ENCODE data around the gene SPC24. TPM values are rescaled to one million over a fixed set of nuclear protein-coding genes. Genes with fewer than 3 reads are reported as not detected.

SPC24 gene
- total and polyA plus RNA-seq, 2 donors (not counting 3 experiments of a cell fraction or from before 2014, with no cell fraction given): 19.8 to 70.0 TPM

DNA sequence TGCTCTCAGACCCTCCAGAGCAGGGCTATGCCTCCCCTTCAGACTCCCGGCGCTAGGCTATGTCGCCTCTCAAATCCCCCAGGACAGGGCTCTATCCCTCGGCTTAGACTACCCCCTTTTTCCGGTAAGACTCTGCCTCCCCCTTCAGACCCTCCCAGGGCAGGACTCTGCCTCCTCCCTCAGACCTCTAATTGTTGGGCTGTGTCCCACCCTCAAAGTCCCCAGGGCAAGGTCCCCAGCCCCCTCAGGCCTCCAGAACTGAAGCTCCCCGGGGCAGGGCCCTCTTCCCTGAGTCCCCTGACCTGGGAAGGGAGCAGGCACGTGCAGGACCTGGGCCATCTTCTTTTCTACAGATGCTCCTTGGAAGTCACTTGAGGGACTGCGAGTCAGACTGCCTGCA, 38.6 kb upstream of the SPC24 start:
- no peak overlapping the region for H3K27ac ChIP-seq (ENCODE audit: insufficient read depth, low read depth, low read length)
- no peak overlapping the region for H3K9ac ChIP-seq (replicated peaks; ENCODE audit: extremely low read depth, insufficient read depth, low read length)
- H2AFZ ChIP-seq (ENCODE audit: low read depth, low read length): no peak overlapping the region
- no peaks in the 10 kb centered on the region for H4K20me1 ChIP-seq (replicated peaks; ENCODE audit: control insufficient read depth, extremely low read depth, insufficient read depth, low read length)
- H3K4me2 ChIP-seq (ENCODE audit: insufficient read depth, low read length): no peak overlapping the region
- H3K27me3 ChIP-seq (ENCODE audit: control insufficient read depth in 2 of 2, insufficient read depth in 2 of 2, low read length in 2 of 2): no peaks in the 10 kb centered on the region
- H3K4me3 ChIP-seq (replicated peaks in 1 of 3; ENCODE audit: insufficient read depth in 1 of 3, low read depth in 1 of 3, low read length in 3 of 3): no peak overlapping the region
- no peaks in the 10 kb centered on the region for H3K9me1 ChIP-seq (replicated peaks; ENCODE audit: control insufficient read depth, extremely low read depth, insufficient read depth, low read length)
- TF ChIP-seq GATA2 (IDR thresholded peaks at IDR 0.05; ENCODE audit: insufficient read depth, insufficient read length, low read depth, low read length) (no peak), JUN (IDR thresholded peaks at IDR 0.05; ENCODE audit: borderline replicate concordance, insufficient read depth, insufficient read length, low read depth) (no peak), EZH2 (IDR thresholded peaks at IDR 0.05; ENCODE audit: borderline replicate concordance, low read depth, low read length, severe bottlenecking) (no peak), POLR2AphosphoS5 (IDR thresholded peaks at IDR 0.05; ENCODE audit: insufficient read depth, low read depth, low read length) (no peak), POLR2A (IDR thresholded peaks at IDR 0.05; ENCODE audit: low read depth, low read length) (no peak), FOS (IDR thresholded peaks at IDR 0.05; ENCODE audit: borderline replicate concordance, insufficient read depth, low read length) (no peak), MYC (IDR thresholded peaks at IDR 0.05; ENCODE audit: low read depth, low read length) (no peak)
- TF ChIP-seq, protein P1, sequence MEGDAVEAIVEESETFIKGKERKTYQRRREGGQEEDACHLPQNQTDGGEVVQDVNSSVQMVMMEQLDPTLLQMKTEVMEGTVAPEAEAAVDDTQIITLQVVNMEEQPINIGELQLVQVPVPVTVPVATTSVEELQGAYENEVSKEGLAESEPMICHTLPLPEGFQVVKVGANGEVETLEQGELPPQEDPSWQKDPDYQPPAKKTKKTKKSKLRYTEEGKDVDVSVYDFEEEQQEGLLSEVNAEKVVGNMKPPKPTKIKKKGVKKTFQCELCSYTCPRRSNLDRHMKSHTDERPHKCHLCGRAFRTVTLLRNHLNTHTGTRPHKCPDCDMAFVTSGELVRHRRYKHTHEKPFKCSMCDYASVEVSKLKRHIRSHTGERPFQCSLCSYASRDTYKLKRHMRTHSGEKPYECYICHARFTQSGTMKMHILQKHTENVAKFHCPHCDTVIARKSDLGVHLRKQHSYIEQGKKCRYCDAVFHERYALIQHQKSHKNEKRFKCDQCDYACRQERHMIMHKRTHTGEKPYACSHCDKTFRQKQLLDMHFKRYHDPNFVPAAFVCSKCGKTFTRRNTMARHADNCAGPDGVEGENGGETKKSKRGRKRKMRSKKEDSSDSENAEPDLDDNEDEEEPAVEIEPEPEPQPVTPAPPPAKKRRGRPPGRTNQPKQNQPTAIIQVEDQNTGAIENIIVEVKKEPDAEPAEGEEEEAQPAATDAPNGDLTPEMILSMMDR (IDR thresholded peaks at IDR 0.05; ENCODE audit: extremely low read depth in 1 of 2, insufficient read depth in 1 of 2, low read depth in 1 of 2, low read length in 2 of 2): no peak
- TF ChIP-seq, protein P2, sequence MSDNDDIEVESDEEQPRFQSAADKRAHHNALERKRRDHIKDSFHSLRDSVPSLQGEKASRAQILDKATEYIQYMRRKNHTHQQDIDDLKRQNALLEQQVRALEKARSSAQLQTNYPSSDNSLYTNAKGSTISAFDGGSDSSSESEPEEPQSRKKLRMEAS (IDR thresholded peaks at IDR 0.05; ENCODE audit: insufficient read depth, insufficient read length): no peak
- ChIA-PET POLR2A (no interaction called here), CTCF (interaction anchor here (1.0 to 1.5 kb wide), 3 partner anchors 11 to 158 kb away, joined by 3 to 5 read pairs (median 3); no protein-coding TSS in a partner anchor)
- intact Hi-C loops (cut with micrococcal nuclease): no loop called here
- no peak for DNase-seq (ENCODE audit: low read depth, low spot score)
- no TSS peak for BruUV-seq (replicated peaks)
- peaks cover 8 to 20% of the 10 kb centered on the region in 2 experiments for H3K36me3 ChIP-seq (ENCODE audit: control insufficient read depth in 2 of 2, extremely low read depth in 1 of 2, insufficient read depth in 2 of 2, low read length in 2 of 2)
- no peak for FAIRE-seq
- peaks cover 38% of the 10 kb centered on the region for H3K79me2 ChIP-seq (ENCODE audit: control insufficient read depth, insufficient read depth, low read length)
- dilution Hi-C loops (cut with MboI; ENCODE audit: extremely low pct_ligation_motif_present, low sequenced_read_pairs): no loop called here
- H3K4me1 ChIP-seq (ENCODE audit: control insufficient read depth, extremely low read depth, insufficient read depth, low read length): peaks cover 23% of the 10 kb centered on the region
- H3K9me3 ChIP-seq (replicated peaks; ENCODE audit: control insufficient read depth, insufficient read depth, low read length): no peaks in the 10 kb centered on the region

Measured in endothelial cell of umbilical vein (primary cell).